A375 (cell line): ENCODE data around the gene PDZK1. TPM values are rescaled to one million over a fixed set of nuclear protein-coding genes. Genes with fewer than 3 reads are reported as not detected.

Experiments used
- total RNA-seq: library from RNA; depleted of rRNA; stranded (reverse); fragments of >200 nt; shearing (Covaris generic); gene quantifications from 2 replicates; pipeline ENCODE4 v1.2.3, GENCODE V29; 2014; rRNA removed

Gene PDZK1
- total RNA-seq = 0.49 and 1.2 TPM in 2 replicates

GRCh38 chr1:145707183-145707867 is at the start of gene PDZK1:
PDZK1 (minus strand) TSS chr1:145707368; CDS start chr1:145688021, 19,347 bp downstream.

DNA sequence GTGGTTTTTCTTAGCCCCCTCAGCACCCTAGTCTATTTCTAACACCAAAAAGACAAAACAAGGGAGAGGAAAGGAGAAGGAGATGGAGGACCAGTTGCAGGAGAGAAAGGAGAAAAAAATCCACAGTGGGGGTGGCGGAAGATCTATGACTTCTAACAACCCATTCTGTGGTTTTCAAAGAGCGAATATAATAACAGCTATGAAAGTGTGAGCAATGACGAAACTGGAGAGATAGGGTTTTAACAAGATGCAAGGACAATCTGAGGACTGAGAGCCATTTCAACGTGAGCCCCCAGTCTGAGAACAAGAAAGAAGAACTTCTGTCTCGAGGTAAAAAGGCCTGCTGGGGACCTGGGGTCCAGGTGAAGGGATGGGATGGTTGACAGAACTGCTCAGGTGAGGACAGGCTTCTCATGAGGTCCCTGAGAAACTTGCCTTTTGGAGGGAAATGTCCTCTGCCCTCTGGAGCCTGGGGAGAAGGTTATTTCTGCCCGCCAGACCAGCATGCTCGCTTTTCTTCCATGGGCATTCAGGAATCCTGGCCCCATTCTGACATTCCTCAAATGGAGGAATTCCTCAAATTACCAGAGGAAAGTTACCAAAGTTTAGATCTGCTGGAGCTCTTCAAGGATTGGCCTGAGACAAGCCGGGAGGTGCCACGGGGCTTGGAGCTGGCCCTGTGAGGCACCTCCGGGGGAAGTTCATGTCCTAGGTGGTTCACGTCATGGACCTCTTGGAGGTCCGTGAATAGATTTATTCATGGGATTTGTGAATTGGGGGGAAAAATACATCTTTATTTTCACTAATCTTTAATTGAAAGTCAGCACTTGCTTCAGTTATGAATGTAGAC is 12.3 kb upstream of the PDZK1 start, which contains the start of gene CD160:
TSS of gene CD160 (plus strand) at position 270 of the 850 bp plus-strand sequence. CDS start 8,829 bp downstream, outside the sequence.

Other genes starting within 250 kb of the PDZK1 start
- gene GPR89A, start 99.4 kb downstream of the PDZK1 start, total RNA-seq = 19.1 and 20.0 TPM in 2 replicates
- gene CD160, start 12.1 kb upstream of the PDZK1 start, total RNA-seq = not detected in 2 replicates
- gene RNF115, start 116.7 kb upstream of the PDZK1 start, total RNA-seq = 13.4 and 14.5 TPM in 2 replicates
- 79.1 and 86.5 TPM in 2 replicates for gene POLR3C, start 116.8 kb upstream of the PDZK1 start, total RNA-seq
- gene NUDT17, start 138.3 kb upstream of the PDZK1 start, total RNA-seq = 11.0 and 12.1 TPM in 2 replicates
- gene PIAS3, start 151.7 kb upstream of the PDZK1 start, total RNA-seq = 14.6 and 17.5 TPM in 2 replicates
- gene ANKRD35, start 178.5 kb upstream of the PDZK1 start, total RNA-seq = not detected in 2 replicates
- 10.7 and 13.1 TPM in 2 replicates for gene ITGA10, start 202.7 kb upstream of the PDZK1 start, total RNA-seq
- gene PEX11B, start 211.3 kb upstream of the PDZK1 start, total RNA-seq = 19.3 and 21.5 TPM in 2 replicates
- 484 and 545 TPM in 2 replicates for gene RBM8A, start 220.1 kb upstream of the PDZK1 start, total RNA-seq